ENCODE data around the gene UBD.

The UBD gene

DNA sequence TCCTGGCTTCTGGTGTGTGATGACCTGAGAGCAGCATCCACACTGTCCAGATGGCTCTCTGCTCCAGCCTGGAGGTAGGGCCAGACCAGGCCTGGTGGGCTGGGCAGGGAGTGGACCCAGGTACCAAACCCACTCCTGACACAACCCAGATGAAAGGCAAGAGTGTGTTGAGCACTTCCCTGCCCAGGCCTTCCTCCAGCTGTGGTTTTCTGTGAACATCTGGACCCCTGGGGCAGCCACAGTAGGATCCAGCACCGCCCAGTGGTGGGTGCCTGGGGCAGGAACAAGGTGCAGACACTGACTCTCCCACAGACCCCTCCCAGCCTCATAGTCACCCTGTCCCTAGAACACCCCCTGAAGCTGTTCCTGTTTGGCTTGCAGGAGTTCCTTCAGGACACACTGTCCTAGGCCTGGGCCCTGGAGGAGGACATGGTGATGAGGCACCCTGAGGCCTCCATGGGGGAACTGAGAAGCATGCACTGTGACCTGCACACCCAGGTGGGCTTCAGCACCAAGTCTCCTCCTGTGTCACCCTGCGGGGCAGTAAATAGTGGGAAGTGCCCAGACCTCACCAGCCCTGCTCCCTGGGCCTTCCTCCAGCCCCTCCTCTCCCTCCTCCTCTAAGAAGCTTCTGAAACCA lies 28.7 kb downstream of the UBD start:
- DNase-seq (ENCODE audit: low read depth): no peak
- H3K4me3 ChIP-seq (ENCODE audit: control insufficient read depth, low read depth, low read length): no peak overlapping the region
- TF ChIP-seq, protein P1, sequence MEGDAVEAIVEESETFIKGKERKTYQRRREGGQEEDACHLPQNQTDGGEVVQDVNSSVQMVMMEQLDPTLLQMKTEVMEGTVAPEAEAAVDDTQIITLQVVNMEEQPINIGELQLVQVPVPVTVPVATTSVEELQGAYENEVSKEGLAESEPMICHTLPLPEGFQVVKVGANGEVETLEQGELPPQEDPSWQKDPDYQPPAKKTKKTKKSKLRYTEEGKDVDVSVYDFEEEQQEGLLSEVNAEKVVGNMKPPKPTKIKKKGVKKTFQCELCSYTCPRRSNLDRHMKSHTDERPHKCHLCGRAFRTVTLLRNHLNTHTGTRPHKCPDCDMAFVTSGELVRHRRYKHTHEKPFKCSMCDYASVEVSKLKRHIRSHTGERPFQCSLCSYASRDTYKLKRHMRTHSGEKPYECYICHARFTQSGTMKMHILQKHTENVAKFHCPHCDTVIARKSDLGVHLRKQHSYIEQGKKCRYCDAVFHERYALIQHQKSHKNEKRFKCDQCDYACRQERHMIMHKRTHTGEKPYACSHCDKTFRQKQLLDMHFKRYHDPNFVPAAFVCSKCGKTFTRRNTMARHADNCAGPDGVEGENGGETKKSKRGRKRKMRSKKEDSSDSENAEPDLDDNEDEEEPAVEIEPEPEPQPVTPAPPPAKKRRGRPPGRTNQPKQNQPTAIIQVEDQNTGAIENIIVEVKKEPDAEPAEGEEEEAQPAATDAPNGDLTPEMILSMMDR (conservative IDR thresholded peaks at IDR 0.05; ENCODE audit: control insufficient read depth, insufficient read depth, low read depth, low read length): no peak

GRCh38 chr6:29529956-29530355 lies 29.6 kb downstream of the UBD start:
- no peak overlapping the region for H3K4me3 ChIP-seq (ENCODE audit: control insufficient read depth, low read depth, low read length)
- TF ChIP-seq, protein P1 (conservative IDR thresholded peaks at IDR 0.05; ENCODE audit: control insufficient read depth, insufficient read depth, low read depth, low read length): no peak
- no peak for DNase-seq (ENCODE audit: low read depth)

DNA sequence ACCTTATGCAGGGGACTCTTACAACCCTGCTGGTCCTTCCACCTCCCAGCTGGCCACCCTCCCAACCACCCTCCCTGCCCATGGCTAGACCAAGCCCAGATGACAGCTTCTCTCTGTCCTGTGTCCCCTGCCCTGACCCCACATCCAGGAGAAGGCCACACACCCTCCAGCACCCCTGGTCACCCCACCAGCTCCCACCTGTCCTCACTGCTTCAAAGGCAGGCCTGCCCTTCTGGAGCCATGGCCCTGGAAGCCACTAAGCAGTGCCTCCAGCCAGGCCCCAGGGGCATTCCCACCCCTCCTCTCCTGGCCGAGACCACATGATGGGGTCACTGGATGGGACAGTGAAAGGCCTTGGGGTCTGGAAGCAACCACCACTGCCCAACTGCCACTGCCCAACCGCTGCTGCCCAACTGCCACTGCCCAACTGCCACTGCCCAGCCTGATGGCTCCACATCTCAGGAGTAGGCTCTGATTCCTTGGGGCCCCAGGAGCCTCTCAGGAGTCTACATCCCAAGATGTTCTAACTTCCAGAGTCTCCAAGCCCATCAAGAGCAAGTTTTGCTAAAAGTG lies 30.5 kb downstream of the UBD start:
- no peak overlapping the region for H3K4me3 ChIP-seq (ENCODE audit: control insufficient read depth, low read depth, low read length)
- DNase-seq (ENCODE audit: low read depth): no peak
- TF ChIP-seq, protein P1 (conservative IDR thresholded peaks at IDR 0.05; ENCODE audit: control insufficient read depth, insufficient read depth, low read depth, low read length): no peak

- TF ChIP-seq, protein P1 (conservative IDR thresholded peaks at IDR 0.05; ENCODE audit: control insufficient read depth, insufficient read depth, low read depth, low read length): no peak
- no peak overlapping the region for H3K4me3 ChIP-seq (ENCODE audit: control insufficient read depth, low read depth, low read length)
- no peak for DNase-seq (ENCODE audit: low read depth)
Measured at GRCh38 chr6:29528300-29528931, 31.1 kb downstream of the UBD start.

GRCh38 chr6:29527564-29527963 lies 32.0 kb downstream of the UBD start:
- H3K4me3 ChIP-seq (ENCODE audit: control insufficient read depth, low read depth, low read length): no peak overlapping the region
- DNase-seq (ENCODE audit: low read depth): no peak
- TF ChIP-seq, protein P1 (conservative IDR thresholded peaks at IDR 0.05; ENCODE audit: control insufficient read depth, insufficient read depth, low read depth, low read length): no peak

DNA sequence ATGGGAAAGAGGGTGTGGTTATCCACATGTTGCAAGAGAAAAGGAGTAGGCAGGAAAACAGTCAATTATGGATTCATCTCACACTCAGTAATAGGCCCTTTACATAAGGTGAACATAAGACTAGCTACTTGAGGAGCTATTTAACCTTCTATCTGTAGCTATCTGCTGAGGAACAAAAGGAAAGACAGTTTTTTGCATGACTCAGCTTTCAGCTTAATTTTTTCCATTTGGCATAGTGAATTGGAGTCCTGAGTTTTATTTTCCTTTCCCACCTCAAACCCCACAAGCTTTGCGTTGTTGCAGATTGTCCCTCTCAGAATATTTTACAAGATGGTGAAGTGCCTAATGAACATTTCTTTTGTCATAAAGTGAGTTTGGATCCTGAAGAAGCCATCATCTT lies 32.4 kb downstream of the UBD start:
- DNase-seq (ENCODE audit: low read depth): no peak
- no peak overlapping the region for H3K4me3 ChIP-seq (ENCODE audit: control insufficient read depth, low read depth, low read length)
- TF ChIP-seq, protein P1 (conservative IDR thresholded peaks at IDR 0.05; ENCODE audit: control insufficient read depth, insufficient read depth, low read depth, low read length): no peak
